HL-60 (cell line): Measurements from ENCODE around the gene CST9.

Experiments
- CTCF ChIP-seq: IDR thresholded peaks from one replicate; pipeline ENCODE4 v1.5.1; 2011; ENCODE audit warnings: low read length, control low read depth, inconsistent platforms; ENCODE audit not compliant: insufficient read depth
- POLR2AphosphoS5 ChIP-seq: IDR thresholded peaks from 2 replicates; pipeline ENCODE4 v1.6.1; 2012; ENCODE audit warnings: low read depth
- SPI1 ChIP-seq: IDR thresholded peaks from 2 replicates; pipeline ENCODE4 v1.6.1; 2012; ENCODE audit warnings: low read depth, mild to moderate bottlenecking, borderline replicate concordance

- TF ChIP-seq CTCF (no peak), POLR2AphosphoS5 (no peak), SPI1 (no peak)
Measured at GRCh38 chr20:23564927-23565326, 40.8 kb downstream of the CST9 start.
